RWPE1 (cell line): ENCODE data around the gene EIF6.
A peak's percentile ranks its signal among the peaks of the same experiment; 100 is the strongest.

Source experiments
- CTCF ChIA-PET: fragments of 350-600 bp; sonication (Branson Sonifier 250); formaldehyde crosslinking; extraction: SDS; loops from one replicate; lab custom pipeline; 2021; lab: Yijun Ruan, JAX
- POLR2A ChIA-PET: fragments of 400-600 bp; formaldehyde crosslinking; extraction: SDS; loops from one replicate; lab custom pipeline; 2020; ENCODE audit warnings: antibody characterized with exemption; ENCODE audit not compliant: low non-redundant PET; lab: Yijun Ruan, JAX
- DNase-seq: peaks from one replicate; pipeline ENCODE4 v3.0.0; 2012; ENCODE audit warnings: low spot score
- H3K27ac ChIP-seq: fragments of 450-650 bp; 2 replicates; pipeline ENCODE4 v1.5.1; 2017
- CTCF ChIP-seq: fragments of 450-650 bp; conservative IDR thresholded peaks from 2 replicates; pipeline ENCODE4 v1.5.1; 2017; ENCODE audit warnings: low read depth, mild to moderate bottlenecking

Gene EIF6

GRCh38 chr20:35328095-35328685, 43.6 kb upstream of the EIF6 start:
- DNase-seq: no peak
- no peak overlapping the region for H3K27ac ChIP-seq
- ChIA-PET POLR2A (interaction anchor here (0.6 kb wide), 1 partner anchor 20 kb away, joined by 4 read pairs; no protein-coding TSS in a partner anchor), CTCF (interaction anchor here (1.0 to 1.9 kb wide), 2 partner anchors 20 to 24 kb away, joined by 7 to 52 read pairs; no protein-coding TSS in a partner anchor)
- no peak for TF ChIP-seq CTCF

DNA sequence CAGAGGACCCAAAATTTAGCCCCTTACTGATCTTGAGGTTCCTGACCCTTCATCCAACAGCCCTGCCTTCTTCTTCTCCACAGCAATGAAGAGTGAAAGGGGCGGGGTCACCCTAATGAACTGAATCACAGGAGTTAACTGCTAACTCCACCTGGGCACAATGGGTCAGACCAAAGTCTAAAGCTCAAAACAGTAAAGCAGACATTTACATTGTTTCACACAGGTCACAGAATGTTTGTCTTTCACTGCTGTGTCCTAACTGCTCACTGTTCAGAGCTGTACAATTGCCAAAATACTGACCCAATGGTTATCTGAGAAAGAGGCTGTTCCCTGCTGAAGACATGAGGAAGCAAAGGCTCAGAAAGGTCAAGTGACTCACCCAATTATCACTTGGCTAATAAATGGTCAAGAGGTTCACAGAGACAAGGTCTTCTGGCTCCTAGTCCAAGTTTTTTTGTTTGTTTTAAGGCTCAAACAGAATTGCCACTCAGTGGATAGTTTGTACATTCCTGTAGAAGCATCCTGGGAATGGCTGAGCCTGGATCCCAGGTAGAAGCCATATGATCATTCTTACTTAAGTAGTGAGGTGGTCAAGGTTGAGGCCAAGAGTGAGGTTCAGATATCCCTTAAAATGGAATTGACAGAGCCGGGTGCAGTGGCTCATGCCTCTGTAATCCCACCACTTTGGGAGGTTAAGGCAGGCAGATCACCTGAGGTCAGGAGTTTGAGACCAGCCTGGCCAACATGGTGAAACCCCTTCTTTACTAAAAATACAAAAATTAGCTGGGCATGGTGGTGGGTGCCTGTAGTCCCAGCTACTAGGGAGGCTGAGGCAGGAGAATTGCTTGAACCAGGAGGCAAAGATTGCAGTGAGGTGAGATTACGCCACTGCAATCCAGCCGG, 42.8 kb upstream of the EIF6 start:
- ChIA-PET POLR2A (no interaction called here), CTCF (no interaction called here)
- no peak for DNase-seq
- peak overlapping the region; percentile 16; the same call in 1 of the 2 replicates for H3K27ac ChIP-seq
- TF ChIP-seq CTCF: no peak

DNA sequence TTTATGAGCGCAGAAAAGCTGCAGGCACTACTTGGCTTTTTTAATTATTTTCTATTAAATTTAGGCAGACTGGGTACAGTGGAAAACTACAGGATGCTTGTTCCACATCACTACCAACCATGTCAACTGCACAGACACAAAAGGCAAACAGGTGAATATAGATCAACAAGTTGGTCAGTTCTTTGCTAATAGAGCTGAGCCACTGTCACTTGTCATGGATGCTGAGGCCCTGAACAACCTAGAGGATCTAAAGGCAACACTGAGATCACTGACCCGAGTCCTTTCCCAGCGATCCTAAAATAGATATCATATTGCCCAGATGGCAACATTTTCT, 42.1 kb upstream of the EIF6 start:
- ChIA-PET POLR2A (no interaction called here), CTCF (no interaction called here)
- no peak overlapping the region for H3K27ac ChIP-seq
- no peak for TF ChIP-seq CTCF
- no peak for DNase-seq

- DNase-seq: no peak
- TF ChIP-seq CTCF: no peak
- CTCF ChIA-PET: interaction anchor here (0.6 to 0.7 kb wide), 3 partner anchors 23 to 859 kb away, joined by 3 to 4 read pairs (median 3); no protein-coding TSS in a partner anchor
- POLR2A ChIA-PET: no interaction called here
- H3K27ac ChIP-seq: no peak overlapping the region
Observed at GRCh38 chr20:35326021-35326739, 41.6 kb upstream of the EIF6 start.

- ChIA-PET POLR2A (interaction anchor here (0.5 kb wide), 1 partner anchor 248 kb away, joined by 3 read pairs; no protein-coding TSS in a partner anchor), CTCF (interaction anchor here (0.6 to 1.0 kb wide), 3 partner anchors 16 to 859 kb away, joined by 3 to 4 read pairs (median 4); no protein-coding TSS in a partner anchor)
- no peak for TF ChIP-seq CTCF
- H3K27ac ChIP-seq: no peak overlapping the region
- no peak for DNase-seq
Observed at GRCh38 chr20:35325401-35325800, 40.8 kb upstream of the EIF6 start.
